ENCODE measurements around the gene DNAJB8.

Gene DNAJB8

DNA sequence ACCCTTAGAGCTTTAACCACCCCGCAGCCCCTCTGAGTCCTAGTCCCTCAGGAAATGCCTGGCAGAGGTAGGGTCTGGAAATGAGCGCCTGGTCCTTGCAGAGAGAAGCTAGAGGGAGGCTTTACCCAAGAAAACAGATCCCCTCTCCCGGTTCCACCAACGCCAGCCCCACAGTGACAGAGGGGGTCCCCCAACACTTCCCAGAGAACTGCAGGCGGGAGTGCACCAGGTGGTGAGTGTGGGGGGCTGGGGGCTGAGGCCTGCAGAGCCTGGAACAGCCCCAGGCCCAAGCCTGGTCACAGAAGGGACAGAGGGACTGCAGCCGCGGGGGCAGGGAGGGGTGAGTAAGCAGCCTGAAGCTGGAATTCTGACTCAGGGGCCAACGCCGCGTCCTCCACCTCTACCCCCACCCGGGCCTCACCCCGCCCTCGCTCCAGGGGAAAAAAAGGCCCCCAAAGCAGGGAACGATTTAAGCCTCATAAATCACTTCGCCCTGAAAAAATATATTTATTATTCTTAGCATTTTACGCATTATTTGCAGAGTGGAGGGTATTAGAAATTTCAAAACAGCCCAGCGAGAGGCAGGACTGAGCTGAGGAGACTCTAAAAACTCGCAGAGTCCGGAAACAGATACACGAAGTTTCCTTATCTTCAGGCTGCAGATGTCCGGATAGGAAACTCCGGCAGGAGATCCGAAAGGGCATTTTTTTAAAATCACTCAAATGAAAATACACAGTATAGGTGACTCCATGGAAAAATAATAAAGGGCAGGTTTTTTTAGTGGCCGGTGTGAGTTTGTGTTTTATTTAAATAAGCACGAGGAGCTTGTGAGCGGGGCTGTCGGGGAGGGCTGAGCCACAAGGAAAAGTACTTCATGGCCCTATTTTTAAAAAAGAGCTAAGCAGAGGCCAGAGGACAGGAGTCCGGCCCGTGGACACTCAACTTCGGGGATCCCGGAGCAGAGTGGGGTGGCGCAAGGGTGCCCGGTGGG, 16.3 kb upstream of the DNAJB8 start:
- DNase-seq (peak; percentile 12), ATAC-seq (no peak)
- H3K9me3 Mint-ChIP-seq = no peaks in the 10 kb centered on the region
- peak overlapping the region; percentile 32 for H3K4me3 Mint-ChIP-seq
- H3K36me3 Mint-ChIP-seq (ENCODE audit: low read depth) = no peaks in the 10 kb centered on the region
- H3K27ac Mint-ChIP-seq = no peak overlapping the region
- peaks cover 78% of the 10 kb centered on the region for H3K27me3 Mint-ChIP-seq
- H3K4me1 Mint-ChIP-seq = peaks cover 22% of the 10 kb centered on the region

DNA sequence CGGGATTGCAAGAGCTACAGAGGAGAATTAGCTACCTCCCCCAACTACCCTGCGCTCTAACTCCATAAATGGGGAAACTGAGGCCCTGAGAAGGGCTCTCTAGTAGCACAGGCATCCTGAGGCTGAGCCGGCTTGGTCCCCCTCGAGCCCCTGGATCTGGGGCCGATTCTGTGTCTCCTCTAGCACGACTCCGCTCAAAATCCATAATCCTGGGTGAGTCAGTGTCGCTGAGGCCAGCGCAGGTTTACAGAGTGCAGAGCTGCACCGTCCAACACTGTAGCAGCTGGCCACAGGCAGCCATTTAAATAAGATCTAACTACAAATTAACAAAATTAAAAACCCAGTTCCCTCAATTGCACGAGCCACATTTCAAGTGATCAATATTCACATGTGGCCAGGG, 15.5 kb upstream of the DNAJB8 start:
- H3K9me3 Mint-ChIP-seq = no peaks in the 10 kb centered on the region
- H3K27ac Mint-ChIP-seq = no peak overlapping the region

GRCh38 chr3:128481438-128481942, 14.8 kb upstream of the DNAJB8 start:
- Mint-ChIP-seq H3K27ac (no peak overlapping the region), H3K9me3 (no peaks in the 10 kb centered on the region), H3K4me1 (peaks cover 16% of the 10 kb centered on the region), H3K4me3 (no peak overlapping the region), H3K36me3 (ENCODE audit: low read depth) (no peaks in the 10 kb centered on the region), H3K27me3 (peaks cover 72% of the 10 kb centered on the region)
- DNase-seq = no peak
- no peak for ATAC-seq

More for the DNA sequence above, 15.5 kb upstream of the DNAJB8 start:
- no peak overlapping the region for H3K4me3 Mint-ChIP-seq
- peaks cover 19% of the 10 kb centered on the region for H3K4me1 Mint-ChIP-seq
- ATAC-seq = no peak
- H3K27me3 Mint-ChIP-seq = peaks cover 79% of the 10 kb centered on the region
- no peak for DNase-seq
- no peaks in the 10 kb centered on the region for H3K36me3 Mint-ChIP-seq (ENCODE audit: low read depth)

DNA sequence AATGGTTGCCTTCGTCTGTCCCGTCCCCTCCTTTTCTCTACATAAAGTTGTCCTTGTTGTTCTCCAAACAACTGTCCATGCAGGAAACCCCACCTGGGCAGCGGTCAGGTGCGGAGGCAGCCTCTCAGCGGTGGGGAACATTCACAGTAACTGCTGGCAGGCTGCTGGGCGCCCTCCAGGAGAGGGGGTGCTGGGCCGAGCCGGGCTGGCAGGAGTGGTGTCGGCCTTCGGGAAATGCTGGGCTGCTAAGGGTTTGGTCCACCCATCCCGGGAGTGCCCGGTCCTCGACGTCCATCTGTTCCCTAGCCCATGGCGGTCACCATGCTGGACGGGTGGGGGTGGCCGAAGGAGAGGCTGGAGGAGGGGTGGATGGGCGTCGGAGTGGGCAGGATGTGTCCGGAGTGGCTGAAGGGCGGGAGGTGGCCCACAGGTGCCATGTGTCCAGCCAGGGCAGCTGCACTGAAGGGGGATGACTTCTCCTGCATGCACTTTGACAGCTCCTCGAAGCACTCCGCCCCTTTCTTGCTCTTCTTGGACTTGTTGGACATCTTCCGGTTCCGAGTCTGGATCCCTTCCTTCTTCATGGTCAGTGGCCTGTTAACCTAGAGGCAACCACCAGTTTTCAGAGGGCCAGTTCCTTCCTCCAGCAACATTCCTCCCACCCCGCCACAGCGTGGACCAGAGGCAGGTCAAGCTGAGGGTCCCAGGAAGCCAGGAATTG, 14.2 kb upstream of the DNAJB8 start:
- ATAC-seq (no peak), DNase-seq (no peak)
- peaks cover 67% of the 10 kb centered on the region for H3K27me3 Mint-ChIP-seq
- no peak overlapping the region for H3K27ac Mint-ChIP-seq
- H3K4me3 Mint-ChIP-seq = no peak overlapping the region
- peaks cover 16% of the 10 kb centered on the region for H3K4me1 Mint-ChIP-seq
- no peaks in the 10 kb centered on the region for H3K36me3 Mint-ChIP-seq (ENCODE audit: low read depth)
- H3K9me3 Mint-ChIP-seq = no peaks in the 10 kb centered on the region

GRCh38 chr3:128480278-128480677, 13.6 kb upstream of the DNAJB8 start:
- peaks cover 16% of the 10 kb centered on the region for H3K4me1 Mint-ChIP-seq
- no peak for ATAC-seq
- no peaks in the 10 kb centered on the region for H3K36me3 Mint-ChIP-seq (ENCODE audit: low read depth)
- DNase-seq = no peak
- H3K27ac Mint-ChIP-seq = no peak overlapping the region
- H3K9me3 Mint-ChIP-seq = no peaks in the 10 kb centered on the region
- no peak overlapping the region for H3K4me3 Mint-ChIP-seq
- H3K27me3 Mint-ChIP-seq = peaks cover 61% of the 10 kb centered on the region

GRCh38 chr3:128479558-128480086, 12.9 kb upstream of the DNAJB8 start:
- no peaks in the 10 kb centered on the region for H3K9me3 Mint-ChIP-seq
- no peak overlapping the region for H3K27ac Mint-ChIP-seq
- no peak overlapping the region for H3K4me3 Mint-ChIP-seq
- peaks cover 55% of the 10 kb centered on the region for H3K27me3 Mint-ChIP-seq
- DNase-seq = no peak
- H3K4me1 Mint-ChIP-seq = peaks cover 14% of the 10 kb centered on the region
- no peak for ATAC-seq
- H3K36me3 Mint-ChIP-seq (ENCODE audit: low read depth) = no peaks in the 10 kb centered on the region

- no peaks in the 10 kb centered on the region for H3K9me3 Mint-ChIP-seq
- peaks cover 47% of the 10 kb centered on the region for H3K27me3 Mint-ChIP-seq
- H3K4me3 Mint-ChIP-seq = no peak overlapping the region
- no peak for DNase-seq
- no peaks in the 10 kb centered on the region for H3K36me3 Mint-ChIP-seq (ENCODE audit: low read depth)
- H3K4me1 Mint-ChIP-seq = peaks cover 13% of the 10 kb centered on the region
- ATAC-seq = no peak
- H3K27ac Mint-ChIP-seq = no peak overlapping the region
These were observed 12.2 kb upstream of the DNAJB8 start for GRCh38 chr3:128478576-128479506.

GRCh38 chr3:128476659-128477058, 10.0 kb upstream of the DNAJB8 start:
- Mint-ChIP-seq H3K27ac (no peak overlapping the region), H3K36me3 (ENCODE audit: low read depth) (no peaks in the 10 kb centered on the region), H3K4me3 (no peak overlapping the region), H3K4me1 (no peaks in the 10 kb centered on the region), H3K27me3 (peaks cover 29% of the 10 kb centered on the region), H3K9me3 (no peaks in the 10 kb centered on the region)
- DNase-seq (no peak), ATAC-seq (no peak)

DNA sequence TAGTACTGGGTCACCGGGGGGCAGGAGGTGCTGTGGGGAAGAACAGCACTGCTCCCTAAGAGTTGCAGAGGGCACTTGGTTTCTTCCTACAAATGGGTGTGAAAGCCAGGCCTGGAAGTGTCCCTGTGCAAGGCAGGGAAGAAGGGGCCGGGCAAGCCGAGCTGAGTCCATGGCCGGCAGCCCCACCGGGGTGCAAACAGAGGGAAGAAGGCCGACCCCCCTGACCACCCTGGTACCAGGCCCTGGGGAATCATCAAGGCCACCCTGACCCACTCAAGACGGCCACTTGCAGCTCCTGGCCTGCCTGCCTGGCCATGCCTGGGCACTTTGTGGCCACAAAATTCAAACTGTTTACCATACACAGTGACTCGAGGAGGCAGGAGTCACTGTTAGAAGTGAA, 8.7 kb upstream of the DNAJB8 start:
- H3K27ac Mint-ChIP-seq = no peak overlapping the region
- no peaks in the 10 kb centered on the region for H3K9me3 Mint-ChIP-seq
- peaks cover 20% of the 10 kb centered on the region for H3K27me3 Mint-ChIP-seq
- no peaks in the 10 kb centered on the region for H3K4me1 Mint-ChIP-seq
- H3K36me3 Mint-ChIP-seq (ENCODE audit: low read depth) = no peaks in the 10 kb centered on the region
- ATAC-seq = no peak
- no peak overlapping the region for H3K4me3 Mint-ChIP-seq
- DNase-seq = no peak

DNA sequence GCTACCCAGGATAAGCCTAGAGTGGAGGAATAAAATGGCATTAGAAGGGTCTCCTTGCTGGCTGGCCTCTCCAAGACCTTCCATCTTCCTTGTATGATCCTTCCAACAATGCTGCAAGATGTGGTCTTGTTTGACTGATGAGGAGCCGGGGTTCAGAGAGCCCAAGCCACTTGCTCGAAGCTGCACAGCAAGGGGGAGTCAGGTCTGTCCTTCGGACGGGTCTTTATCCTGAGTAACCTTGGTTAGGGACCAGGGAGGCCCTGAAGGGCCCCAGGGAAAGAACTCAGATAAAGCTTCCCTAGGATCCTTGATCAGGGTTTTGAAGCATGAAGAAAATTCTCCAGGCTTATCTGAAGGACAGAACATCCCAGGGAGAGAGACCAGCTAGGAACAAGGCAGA, 7.0 kb upstream of the DNAJB8 start:
- H3K4me1 Mint-ChIP-seq = no peaks in the 10 kb centered on the region
- H3K27ac Mint-ChIP-seq = no peak overlapping the region
- no peak overlapping the region for H3K4me3 Mint-ChIP-seq
- H3K9me3 Mint-ChIP-seq = no peaks in the 10 kb centered on the region
- no peak for ATAC-seq
- DNase-seq = no peak
- no peaks in the 10 kb centered on the region for H3K36me3 Mint-ChIP-seq (ENCODE audit: low read depth)
- peaks cover 12% of the 10 kb centered on the region for H3K27me3 Mint-ChIP-seq

DNA sequence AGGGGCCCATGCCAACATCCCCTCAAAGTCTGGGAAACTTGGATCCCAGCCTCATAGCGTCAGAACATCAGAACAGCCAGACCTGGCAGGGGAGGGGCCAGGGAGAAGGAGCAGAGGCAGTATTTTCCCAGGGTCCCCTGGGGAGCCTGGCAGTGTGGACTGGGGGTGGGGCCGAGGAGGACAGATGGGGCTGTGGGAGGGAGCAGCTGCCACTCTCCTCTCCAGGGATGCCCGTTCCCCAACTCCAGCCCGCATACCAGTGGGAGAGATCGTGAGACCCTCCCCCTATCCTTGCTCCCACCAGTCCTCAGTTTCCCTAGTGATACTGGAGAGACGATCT, 6.5 kb upstream of the DNAJB8 start:
- DNase-seq (no peak), ATAC-seq (no peak)
- H3K36me3 Mint-ChIP-seq (ENCODE audit: low read depth) = no peaks in the 10 kb centered on the region
- no peak overlapping the region for H3K27ac Mint-ChIP-seq
- H3K4me3 Mint-ChIP-seq = no peak overlapping the region
- H3K27me3 Mint-ChIP-seq = peaks cover 9% of the 10 kb centered on the region
- H3K4me1 Mint-ChIP-seq = no peaks in the 10 kb centered on the region
- no peaks in the 10 kb centered on the region for H3K9me3 Mint-ChIP-seq

DNA sequence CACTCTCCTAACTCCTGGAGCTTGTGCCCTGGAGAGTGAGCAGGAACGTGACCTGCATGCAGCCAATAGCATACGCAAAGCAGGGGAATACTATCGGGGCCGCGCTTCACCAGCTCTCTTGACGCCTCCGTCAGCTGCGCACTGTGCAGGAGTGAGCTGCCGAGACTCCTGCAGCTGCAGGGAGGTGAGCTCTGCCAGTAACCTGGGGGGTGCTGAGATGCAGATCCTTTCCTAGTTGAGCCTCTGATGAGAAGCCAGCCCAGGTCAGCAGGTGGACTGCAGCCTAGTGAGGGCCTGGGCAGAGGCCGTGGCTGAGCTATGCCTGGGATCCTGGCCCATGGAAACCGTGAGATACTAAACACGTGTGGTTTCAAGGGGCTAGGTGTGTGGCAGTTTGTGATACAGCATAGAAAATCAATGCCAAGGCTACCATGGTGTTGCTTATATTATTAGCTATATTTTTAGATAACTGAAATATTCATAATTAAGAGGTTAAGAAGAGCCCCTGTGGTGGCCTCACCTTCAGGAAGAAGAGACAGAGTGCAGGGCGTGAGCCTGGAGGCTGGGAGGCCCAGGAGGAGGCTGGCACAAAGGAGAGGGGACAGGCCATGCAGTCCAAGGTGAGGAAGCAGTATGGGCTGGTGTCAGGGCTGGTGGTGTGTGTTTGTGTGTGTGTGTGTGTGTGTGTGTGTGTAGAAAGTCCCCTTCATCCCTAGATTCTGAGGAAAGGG, 5.9 kb upstream of the DNAJB8 start:
- ATAC-seq (no peak), DNase-seq (no peak)
- Mint-ChIP-seq H3K4me3 (no peak overlapping the region), H3K9me3 (no peaks in the 10 kb centered on the region), H3K27ac (no peak overlapping the region), H3K36me3 (ENCODE audit: low read depth) (no peaks in the 10 kb centered on the region), H3K4me1 (no peaks in the 10 kb centered on the region), H3K27me3 (peaks cover 4% of the 10 kb centered on the region)

DNA sequence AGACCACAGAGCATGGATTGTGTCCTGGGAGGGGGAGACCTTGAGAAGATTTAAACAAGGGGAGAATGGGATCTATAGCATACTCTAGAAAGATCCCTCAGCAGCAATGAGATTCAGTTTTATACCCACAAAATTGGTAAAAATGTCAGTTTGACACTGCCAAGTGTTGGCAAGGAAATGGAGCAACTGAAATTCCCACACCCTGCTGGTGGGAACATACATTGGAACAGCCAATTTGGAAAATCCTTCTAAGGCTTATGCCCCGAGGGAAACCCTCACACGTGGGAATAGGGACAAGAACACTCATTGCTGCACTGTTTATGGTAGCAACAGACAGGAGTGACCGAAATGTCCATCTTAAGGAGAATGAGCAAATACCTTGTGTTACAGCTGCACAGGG, 5.0 kb upstream of the DNAJB8 start:
- no peak for ATAC-seq
- Mint-ChIP-seq H3K36me3 (ENCODE audit: low read depth) (no peaks in the 10 kb centered on the region), H3K27ac (no peak overlapping the region), H3K4me1 (peaks cover 8% of the 10 kb centered on the region), H3K27me3 (peaks cover 7% of the 10 kb centered on the region), H3K9me3 (no peaks in the 10 kb centered on the region), H3K4me3 (no peak overlapping the region)
- DNase-seq = no peak
